HG02852 (cell line): ENCODE measurements around the gene LANCL3.
A peak's percentile ranks its signal among the peaks of the same experiment; 100 is the strongest.
"Not testable (repeated sequence)": the region's sequence is repeated elsewhere in the genome, so short reads cannot be mapped to it uniquely, and the experiment has no call there.

Source experiments
- ATAC-seq: cut with Tn5 transposase; IDR thresholded peaks from one replicate; pipeline ENCODE4 v1.9.1; 2021; ENCODE audit warnings: mild to moderate bottlenecking, moderate library complexity; ENCODE audit not compliant: unreplicated experiment

Gene LANCL3

DNA sequence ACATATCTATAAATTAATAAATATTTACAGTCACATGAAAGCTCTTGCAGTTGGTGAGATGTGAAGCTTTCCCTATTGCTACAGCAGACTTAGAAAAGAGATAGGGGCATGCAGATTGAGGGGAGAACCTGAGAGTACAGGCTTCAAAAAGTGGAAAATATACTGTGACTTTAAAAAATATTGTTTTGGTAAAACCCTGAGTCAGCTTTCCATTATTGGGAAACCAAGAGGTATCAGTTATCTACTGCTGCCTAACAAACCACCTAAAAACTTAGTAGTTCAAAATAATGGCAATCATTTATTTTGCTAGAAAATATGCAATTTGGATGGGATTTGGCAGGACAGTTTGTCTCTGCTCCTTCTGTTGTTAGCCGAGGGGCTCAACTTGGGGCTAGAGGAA, 38.3 kb downstream of the LANCL3 start:
- no peak for ATAC-seq

GRCh38 chrX:37613933-37614332, 42.5 kb downstream of the LANCL3 start:
- no peak for ATAC-seq

GRCh38 chrX:37627602-37628001, 56.1 kb downstream of the LANCL3 start:
- ATAC-seq: no peak

DNA sequence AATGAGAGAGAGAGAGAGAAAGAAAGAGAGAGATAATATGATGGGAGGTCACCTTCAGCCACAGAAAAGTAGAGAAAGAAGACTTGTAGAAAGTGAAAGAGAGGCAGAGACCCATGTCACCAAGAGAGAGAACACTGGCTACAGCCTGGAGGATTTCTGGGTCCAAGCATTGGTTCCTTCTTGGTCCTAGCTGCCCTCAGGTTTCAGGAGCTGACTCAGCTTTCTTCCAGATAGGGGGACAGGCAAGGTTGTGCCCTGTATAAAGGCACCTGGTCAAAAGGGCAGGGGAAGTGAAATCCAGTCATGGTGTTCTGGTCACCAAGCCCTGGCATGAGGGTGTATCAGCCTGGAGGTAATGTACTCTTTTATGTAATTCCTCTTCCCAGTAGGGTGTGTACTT, 66.6 kb downstream of the LANCL3 start:
- no peak for ATAC-seq

- ATAC-seq: no peak
Measured at GRCh38 chrX:37640142-37640541, 68.7 kb downstream of the LANCL3 start.

DNA sequence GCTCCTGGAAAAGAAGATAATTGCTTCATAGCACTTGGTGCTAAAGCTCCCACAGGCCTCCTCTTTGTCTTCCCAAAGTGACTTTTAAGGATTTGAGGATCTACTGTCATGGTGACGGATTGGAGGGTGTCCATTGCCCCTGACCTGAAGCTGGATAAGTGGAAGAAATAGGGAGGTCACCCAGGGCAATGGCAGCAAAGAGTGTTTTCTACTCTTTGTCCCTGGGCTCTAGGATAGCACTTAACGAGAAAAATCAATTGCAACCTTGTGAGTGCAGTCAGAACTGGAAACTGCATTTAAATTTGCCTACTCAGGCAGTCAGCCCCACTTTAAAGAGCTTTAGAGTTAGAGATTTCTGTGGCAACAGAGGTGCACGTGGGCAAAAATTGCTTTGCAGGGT, 70.4 kb downstream of the LANCL3 start:
- no peak for ATAC-seq

DNA sequence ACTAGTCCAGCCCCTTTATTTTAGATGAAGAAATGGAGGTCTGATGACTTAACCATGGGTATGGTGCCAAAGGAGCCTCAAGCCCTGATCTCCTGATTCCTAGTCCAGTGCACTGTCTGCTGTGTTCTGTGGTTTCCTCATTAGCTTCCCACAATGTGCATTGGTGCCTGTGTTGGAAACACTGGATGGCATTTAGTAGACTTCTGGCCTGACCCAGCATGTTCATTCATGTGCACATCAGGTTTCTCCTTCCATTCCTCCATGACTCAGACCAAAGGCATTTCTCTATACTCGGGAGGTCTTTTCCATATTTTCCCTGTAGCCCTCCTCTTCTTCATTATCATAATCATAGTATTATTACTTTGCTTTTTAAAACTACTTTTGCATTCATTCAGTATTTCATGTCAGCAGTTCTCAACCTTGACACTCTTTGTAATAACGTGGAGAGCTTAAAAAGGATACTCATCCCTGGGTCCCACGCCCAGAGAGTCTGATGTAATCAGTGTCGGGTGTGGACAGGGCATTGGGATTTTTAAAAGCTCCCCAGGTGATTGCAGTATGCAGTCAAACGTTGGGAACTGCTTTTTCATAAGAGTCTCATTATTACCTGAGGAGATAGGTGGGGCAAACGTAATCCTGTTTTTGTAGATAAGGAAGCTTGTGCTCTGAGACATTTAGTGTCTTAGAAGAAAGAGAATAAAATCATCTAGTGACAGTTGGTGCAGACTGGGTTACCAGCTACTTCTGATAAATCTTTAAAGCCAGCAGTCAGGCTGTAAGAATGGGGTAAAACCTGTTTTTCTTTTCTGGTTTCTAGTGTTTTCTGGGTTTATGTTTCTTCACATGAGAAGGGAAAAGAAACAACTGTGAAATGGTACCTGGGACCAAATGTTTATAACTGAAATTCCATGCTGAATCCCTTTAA, 73.2 kb downstream of the LANCL3 start:
- ATAC-seq: no peak

GRCh38 chrX:37646254-37646653, 74.8 kb downstream of the LANCL3 start:
- ATAC-seq: no peak

DNA sequence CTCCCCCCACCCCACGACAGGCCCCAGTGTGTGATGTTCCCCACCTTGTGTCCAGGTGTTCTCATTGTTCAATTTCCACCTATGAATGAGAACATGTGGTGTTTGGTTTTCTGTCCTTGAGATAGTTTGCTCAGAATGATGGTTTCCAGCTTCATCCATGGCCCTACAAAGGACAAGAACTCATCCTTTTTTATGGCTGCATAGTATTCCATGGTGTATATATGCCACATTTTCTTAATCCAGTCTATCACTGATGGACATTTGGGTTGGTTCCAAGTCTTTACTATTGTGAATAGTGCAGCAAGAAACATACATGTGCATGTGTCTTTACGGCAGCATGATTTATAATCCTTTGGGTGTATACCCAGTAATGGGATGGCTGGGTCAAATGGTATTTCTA, 79.4 kb downstream of the LANCL3 start:
- not testable (repeated sequence) for ATAC-seq

GRCh38 chrX:37651921-37652452, 80.5 kb downstream of the LANCL3 start:
- no peak for ATAC-seq

- no peak for ATAC-seq
Measured at GRCh38 chrX:37652589-37653231, 81.2 kb downstream of the LANCL3 start.

DNA sequence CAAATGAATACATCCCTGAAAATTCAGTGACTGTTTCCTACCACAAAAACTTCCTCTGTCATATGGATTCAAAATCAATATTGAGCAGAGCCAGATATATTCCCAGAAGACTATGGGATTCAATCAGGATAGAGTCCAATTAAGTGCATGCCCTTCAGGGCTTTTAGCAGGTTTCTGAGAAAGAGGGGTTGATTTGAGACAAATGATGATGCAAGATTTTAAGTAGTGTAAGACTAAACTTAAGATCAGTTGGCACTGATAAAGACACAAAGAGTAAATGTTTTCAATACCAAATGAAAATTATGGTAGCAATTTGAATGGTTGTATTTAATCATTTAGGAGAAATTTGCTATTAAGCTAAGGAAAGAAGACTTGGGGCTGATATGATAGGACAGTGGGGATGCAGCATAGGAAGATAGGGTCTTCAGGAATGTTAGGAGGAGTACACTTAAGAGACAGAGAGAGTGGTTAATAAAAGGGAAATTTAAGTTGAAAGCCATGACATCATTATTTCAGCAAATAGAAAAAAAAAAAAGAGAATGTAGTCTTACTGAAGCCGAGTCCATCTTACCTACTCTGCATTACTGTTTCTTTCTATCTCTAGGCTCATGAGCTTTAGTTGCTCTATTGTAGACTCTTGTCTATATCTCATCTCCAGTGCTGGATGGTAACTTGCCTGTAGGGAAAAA, 82.1 kb downstream of the LANCL3 start:
- no peak for ATAC-seq

DNA sequence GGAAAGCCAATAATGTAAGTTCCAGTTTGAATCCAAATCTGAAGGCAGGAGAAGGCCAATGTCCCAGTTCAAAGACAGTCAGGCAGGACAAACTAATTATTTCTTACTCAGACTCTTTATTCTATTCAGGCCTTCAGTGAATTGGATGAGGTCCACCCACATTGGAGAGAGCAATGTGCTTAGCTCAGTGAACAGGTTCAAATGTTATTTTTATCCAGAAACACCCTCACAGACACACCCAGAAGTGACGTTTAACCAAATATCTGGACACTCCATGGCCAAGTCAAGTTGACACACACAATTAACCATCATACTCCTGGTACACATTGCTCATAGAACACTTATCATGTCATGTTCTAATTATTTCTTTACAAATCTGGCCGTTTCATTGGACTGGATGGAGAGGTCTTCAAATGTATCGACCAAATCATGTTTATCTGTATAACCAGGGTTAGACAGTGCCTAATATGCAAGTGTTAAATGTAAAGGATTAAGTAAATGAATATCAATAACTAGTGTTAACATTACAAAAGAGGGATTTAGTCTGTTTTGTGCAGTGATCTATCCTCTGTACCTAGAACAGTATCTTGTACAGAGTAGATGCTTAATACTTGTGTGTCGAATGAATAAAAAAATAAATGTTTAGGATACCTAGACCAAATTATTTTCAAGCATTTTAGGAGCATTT, 87.0 kb downstream of the LANCL3 start:
- ATAC-seq: no peak

- ATAC-seq: no peak
Measured at GRCh38 chrX:37659047-37659446, 87.6 kb downstream of the LANCL3 start.

- ATAC-seq: no peak
Measured at GRCh38 chrX:37662181-37662580, 90.7 kb downstream of the LANCL3 start.

GRCh38 chrX:37666516-37666915, 95.1 kb downstream of the LANCL3 start:
- ATAC-seq: no peak

DNA sequence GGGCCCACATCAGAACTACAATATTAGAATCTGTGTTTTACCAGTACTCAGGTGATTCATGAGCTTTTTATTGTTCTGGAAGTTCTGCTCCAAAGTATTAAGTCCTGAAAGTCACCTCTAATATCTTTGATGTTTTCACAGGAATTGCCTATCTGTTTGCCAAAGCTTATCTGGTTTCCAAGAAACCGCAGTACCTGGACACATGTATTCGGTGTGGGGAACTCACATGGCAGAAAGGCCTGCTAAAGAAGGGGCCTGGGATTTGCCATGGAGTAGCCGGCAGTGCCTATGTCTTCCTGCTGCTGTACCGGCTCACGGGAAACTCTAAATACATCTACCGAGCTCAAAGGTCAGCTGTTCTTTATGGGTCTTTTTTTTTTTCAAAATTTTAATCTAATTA, 95.7 kb downstream of the LANCL3 start:
- ATAC-seq: no peak

- ATAC-seq: no peak
Measured at GRCh38 chrX:37672563-37672962, 101.1 kb downstream of the LANCL3 start.

- ATAC-seq: no peak
Measured at GRCh38 chrX:37676811-37677210, 105.3 kb downstream of the LANCL3 start.

- peak; percentile 5 for ATAC-seq
Measured at GRCh38 chrX:37677243-37677642, 105.8 kb downstream of the LANCL3 start.

DNA sequence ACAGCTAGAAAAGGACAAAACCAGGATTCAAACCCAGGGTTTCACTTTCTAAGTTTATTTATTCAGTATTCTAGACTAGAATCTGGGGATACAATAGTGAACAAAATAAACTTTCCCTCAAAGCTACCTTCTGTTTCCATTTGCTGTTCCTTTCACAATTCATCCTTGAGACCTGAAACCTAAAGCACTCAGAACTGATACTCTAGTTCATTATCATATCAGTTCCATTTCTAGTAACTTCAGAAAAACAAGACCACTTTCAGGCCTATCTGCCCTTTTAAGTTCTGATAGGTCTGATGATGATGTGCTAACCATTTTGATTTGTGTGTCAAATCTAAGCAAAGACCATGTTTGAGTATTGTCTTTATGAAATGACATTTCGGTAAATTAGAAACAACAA, 106.3 kb downstream of the LANCL3 start:
- ATAC-seq: peak; percentile 85
